GM18508 (cell line): ENCODE measurements around the gene QDPR.
"Not testable (repeated sequence)": the region's sequence is repeated elsewhere in the genome, so short reads cannot be mapped to it uniquely, and the experiment has no call there.

Source experiments
- ATAC-seq: cut with Tn5 transposase; IDR thresholded peaks from one replicate; pipeline ENCODE4 v1.9.1; 2021; ENCODE audit warnings: moderate number of reproducible peaks; ENCODE audit not compliant: insufficient read depth, unreplicated experiment

Gene QDPR

GRCh38 chr4:17511950-17512795 lies at the start of gene QDPR:
Gene QDPR, minus strand, starts transcription at chr4:17512090. Its CDS starts 36 bp downstream, at chr4:17512054.
- peak; percentile 86 for ATAC-seq

- no peak for ATAC-seq
Measured at GRCh38 chr4:17561195-17561909, 49.5 kb upstream of the QDPR start.

DNA sequence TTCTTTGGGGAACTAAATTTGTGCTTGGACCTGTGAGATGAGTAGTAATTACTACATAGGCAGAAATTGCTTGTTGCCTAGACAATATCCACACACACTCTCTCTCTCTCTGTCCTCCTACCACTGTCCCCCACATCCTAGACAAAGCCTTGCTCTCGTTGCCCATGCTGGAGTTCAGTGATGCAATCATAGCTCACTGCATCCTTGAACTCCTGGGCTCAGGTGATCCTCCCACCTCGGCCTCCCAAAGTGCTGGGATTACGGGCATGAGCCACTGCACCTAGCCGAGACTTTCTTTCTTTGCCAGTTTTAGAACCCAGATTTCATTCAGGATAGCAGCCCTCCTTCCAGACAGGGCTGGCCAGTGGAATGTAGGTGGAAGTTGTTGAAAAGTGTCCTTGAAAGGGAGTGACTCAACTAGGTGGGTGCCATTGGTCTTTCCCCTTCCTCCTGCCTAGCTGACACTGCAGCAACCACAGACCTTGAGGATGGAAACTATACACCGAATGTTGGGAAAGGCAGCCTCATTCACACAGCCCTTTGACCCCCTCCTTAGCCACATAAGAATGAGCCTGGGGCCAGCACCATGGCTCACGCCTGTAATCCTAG lies 48.3 kb upstream of the QDPR start:
- no peak for ATAC-seq

DNA sequence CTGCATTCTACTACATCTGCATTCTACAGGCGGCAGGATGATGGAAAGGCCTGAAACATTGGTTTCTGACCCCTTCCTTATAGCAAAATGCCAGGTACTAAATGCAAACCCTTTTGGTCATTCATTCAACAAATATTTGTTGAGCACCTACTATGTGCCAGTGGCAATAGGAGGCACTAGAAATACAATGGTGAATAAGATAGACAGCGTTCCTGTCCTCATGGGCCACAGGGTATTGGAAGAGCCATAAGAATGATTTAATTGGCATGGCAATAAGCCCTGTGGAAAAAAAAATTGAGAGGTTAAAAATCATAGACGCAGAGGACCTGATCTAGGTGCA lies 47.8 kb upstream of the QDPR start:
- ATAC-seq, result no peak

DNA sequence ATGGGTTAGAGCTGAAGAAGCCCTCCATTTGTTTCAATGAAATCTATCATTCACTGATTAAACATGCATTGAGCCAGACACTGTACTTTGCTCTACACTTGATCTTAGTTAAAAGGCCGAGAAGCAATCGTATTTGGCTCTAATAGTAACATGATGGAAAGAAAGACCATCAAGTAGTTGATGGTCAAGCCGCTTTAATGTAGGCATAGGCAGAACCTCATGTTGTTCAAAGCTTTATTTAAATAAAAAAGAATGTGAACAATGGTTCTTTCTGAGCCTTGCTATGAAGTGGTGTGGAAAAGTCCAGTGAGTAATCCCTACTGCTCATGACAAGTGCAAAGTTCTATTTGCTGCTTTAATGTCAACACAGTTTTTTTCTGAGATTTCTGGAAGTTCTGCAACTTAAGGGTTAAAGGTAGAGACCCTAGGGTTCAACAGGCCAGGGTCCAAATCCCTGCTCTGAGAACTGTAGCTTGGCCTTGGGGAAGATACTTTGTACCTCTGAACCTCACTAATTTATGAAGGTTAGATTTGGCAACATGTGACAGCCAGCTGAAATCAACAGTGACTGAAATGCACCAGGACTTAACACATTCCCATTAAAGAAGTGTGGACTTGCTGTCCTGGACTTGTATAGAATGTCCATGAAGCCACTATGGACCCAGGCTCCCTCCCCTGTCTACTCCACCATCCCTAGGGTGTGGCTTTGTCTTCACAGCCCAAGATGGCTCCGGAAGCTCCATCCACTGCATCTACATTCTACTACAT lies 47.2 kb upstream of the QDPR start:
- ATAC-seq, result no peak

- ATAC-seq, result no peak
Measured at GRCh38 chr4:17557880-17558279, 46.0 kb upstream of the QDPR start.

DNA sequence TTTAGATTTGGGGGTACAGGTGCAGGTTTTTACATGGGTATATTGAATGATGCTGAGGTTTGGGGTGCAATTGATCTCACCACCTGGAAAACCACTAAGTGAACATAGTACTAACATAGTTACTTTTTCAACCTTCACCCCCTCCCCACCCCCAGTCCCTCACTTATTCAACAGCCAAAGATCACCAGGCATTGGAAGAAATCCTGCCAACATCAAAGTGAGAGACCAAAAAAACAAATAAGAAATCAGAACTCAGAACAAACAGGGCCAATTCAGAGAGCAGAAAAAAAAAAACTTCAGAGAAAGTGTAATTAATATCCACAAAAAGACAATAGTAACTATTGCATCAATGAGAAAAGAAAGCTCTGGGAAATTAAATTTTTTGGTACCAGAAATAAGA lies 44.6 kb upstream of the QDPR start:
- no peak for ATAC-seq

DNA sequence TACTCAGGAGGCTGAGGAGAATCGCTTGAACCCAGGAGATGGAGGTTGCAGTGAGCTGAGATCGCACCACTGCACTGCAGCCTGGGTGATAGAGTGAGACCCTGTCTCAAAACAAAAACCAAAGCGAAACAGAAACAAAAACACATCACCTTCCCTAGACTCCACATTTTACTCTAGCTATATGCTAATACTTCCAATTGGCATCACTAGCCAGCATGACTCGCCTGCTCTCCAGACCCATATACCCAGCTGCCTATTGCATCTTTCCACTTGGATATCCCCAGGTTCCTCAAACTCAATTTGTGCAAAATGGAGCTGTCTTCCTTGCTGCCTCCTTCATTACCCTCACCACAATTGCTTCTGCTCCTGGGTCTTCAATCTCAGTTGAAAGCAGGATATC lies 42.7 kb upstream of the QDPR start:
- no peak for ATAC-seq

DNA sequence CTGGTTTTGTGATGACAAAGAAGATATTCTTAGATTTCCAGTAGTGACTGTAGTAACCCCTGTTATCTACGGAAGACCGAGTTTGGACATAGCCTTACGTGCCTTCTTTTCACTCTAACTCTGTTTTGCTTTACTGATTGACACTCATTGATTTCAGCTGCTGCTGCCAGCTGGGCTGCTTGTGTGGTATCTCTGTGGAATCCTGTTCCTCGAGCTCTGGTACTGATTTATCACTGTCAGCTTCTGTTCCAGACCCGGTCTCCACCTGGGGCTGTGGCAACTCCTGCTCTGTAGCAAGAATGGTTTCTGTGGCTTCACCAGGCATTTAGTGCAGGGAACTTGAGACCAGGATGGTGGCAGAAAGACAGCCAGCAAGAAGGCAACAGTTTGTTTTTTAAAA lies 40.5 kb upstream of the QDPR start:
- no peak for ATAC-seq

- ATAC-seq, result no peak
Measured at GRCh38 chr4:17550549-17550948, 38.7 kb upstream of the QDPR start.

DNA sequence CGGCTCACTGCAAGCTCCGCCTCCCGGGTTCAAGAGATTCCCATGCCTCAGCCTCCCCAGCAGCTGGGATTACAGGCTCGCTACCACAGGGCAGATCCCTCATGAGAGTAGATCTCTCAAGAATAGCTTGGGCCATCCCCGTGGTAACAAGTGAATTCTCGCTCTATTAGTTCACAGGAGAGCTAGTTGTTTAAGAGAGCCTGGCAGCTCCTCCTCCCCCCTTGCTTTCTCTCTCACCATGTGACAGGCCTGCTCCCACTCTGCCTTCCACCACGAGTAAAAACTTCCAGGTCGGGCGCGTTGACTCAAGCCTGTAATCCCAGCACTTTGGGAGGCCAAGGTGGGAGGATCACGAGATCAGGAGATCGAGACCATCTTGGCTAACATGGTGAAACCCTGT lies 34.8 kb upstream of the QDPR start:
- no peak for ATAC-seq

DNA sequence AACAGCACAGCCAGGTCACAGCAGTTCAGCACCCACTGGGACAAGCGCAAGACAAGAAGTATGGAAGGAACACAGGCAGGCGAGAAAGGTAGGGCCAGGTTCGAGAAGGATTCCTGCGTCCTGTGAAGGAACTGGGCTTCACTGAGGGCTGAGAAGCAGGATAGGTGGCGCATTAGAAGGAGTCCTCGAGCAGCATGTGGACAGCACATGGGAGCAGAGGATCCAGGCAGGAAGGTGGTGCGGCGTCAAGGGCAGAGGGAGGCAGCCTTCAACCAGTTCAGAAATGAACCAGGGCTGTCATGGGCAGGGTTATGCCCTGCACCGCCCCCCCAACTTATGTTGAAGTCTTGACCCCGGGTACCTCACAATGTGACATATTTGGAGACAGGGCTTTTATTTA lies 34.3 kb upstream of the QDPR start:
- no peak for ATAC-seq

DNA sequence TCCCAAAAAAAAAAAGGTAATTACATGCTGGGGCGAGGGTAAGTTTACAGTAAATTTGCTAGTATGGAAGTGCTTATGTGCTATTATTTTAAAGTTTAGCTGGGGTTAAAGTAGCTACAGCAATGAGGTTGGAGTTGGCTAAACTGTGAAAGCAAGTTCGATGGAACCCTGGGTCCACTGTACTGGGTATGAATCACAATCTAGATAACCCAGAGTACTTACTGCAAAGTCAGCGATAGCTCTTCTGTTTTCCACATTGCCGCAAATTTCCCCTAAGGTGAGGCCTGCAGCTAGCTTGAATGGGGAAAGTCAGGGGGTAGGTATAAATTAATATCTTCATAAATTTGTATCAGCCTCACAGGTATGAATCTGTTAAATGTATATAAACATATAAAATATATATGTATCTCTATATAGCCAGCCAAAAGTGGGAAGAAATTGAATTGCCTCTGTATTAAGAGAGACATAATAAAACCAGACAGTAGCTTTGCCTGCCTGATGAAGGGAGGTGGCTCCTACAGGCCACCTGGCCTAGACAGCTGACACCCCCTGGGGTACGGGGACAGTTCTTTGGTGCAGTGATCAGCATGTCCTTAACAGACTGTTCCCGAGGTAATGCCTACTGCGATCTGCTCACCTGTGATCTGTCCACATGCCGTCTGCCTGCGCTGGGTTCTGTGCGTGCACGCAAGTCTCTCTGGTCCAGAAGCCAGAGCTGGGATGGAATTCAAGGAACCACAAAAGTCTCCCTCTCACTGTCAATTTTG lies 33.7 kb upstream of the QDPR start:
- no peak for ATAC-seq

DNA sequence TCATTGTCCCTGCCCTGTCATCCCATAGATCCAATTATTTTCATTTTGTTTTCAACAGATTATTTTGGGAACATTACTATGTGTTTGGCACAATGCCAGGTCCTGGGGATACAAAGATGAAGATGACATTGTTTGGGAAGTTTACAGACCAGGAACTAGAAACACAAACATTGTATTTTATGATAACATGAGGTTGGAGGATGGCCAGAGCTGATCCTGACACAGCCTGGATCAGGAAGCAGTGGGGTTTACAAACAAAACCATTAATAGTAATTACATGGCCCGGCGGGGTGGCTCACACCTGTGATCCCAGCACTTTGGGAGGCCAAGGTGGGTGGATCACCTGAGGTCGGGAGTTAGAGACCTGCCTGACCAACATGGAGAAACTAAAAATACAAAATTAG lies 32.9 kb upstream of the QDPR start:
- no peak for ATAC-seq

DNA sequence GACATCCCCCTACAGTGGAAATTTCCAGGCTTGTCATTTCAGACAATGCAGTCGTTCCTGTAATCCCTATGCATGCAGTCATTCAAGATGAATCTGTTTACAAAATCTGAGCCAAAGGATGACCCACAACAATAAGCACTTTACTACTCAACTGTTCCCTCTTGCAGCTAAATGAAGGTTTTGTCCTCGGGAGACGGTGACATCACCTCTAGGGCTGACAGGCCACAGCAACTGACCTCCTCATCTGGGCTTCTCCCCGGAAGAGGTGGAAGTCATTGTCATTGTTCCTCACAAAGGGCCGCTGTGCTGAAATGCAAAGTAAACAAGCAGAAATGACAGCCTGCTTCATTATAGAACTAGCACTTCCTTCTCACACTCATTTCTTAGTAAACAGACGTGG lies 32.3 kb upstream of the QDPR start:
- ATAC-seq, result no peak

GRCh38 chr4:17537060-17537459 lies 25.2 kb upstream of the QDPR start:
- ATAC-seq, result not testable (repeated sequence)

- ATAC-seq, result no peak
Measured at GRCh38 chr4:17535906-17536305, 24.0 kb upstream of the QDPR start.

- ATAC-seq, result no peak
Measured at GRCh38 chr4:17535242-17535641, 23.4 kb upstream of the QDPR start.

GRCh38 chr4:17534705-17535104 lies 22.8 kb upstream of the QDPR start:
- ATAC-seq, result no peak
